Mucosa of descending colon (tissue), 3 donors: ENCODE measurements around the gene PTH1R. TPM values are rescaled to one million over a fixed set of nuclear protein-coding genes. Genes with fewer than 3 reads are reported as not detected.

Experiments used
- ATAC-seq: fragments of 200-7000 bp; cut with Tn5 transposase; one replicate; pipeline ENCODE4 v1.9.1; 2020; ENCODE audit warnings: mild to moderate bottlenecking, moderate library complexity
- DNase-seq, 3 donors: peaks; one replicate each; pipeline ENCODE4 v3.0.0-alpha.2; 2020
- H3K36me3 ChIP-seq: fragments of 200-600 bp; one replicate; pipeline ENCODE4 v1.8.0; 2021; ENCODE audit warnings: low read depth, mild to moderate bottlenecking
- H3K4me1 ChIP-seq: fragments of 200-600 bp; one replicate; pipeline ENCODE4 v1.8.0; 2021; ENCODE audit warnings: low read depth, mild to moderate bottlenecking
- H3K4me3 ChIP-seq: fragments of 200-600 bp; one replicate; pipeline ENCODE4 v1.8.0; 2021; ENCODE audit warnings: mild to moderate bottlenecking
- H3K9me3 ChIP-seq: fragments of 200-600 bp; one replicate; pipeline ENCODE4 v1.8.0; 2021; ENCODE audit warnings: mild to moderate bottlenecking
- intact Hi-C, 2 donors: fragments of 100-400 bp; cut with DNase I in 1 of 2; cut with micrococcal nuclease in 1 of 2; formaldehyde crosslinking; loops; one replicate each; pipeline versions ENCODE4 v1.11.0 to v1.11.1; 2022; cut with DNase I, micrococcal nuclease
- total RNA-seq, 3 donors: library from RNA; stranded (reverse); fragmentation: NEBNext Ultra II Directional in 2 of 3; extraction: Animal tissue kit (Norgen Biotek cat#: 25700) in 2 of 3; gene quantifications; one replicate each; pipeline versions ENCODE4 v1.2.1 to v1.2.4, GENCODE V29; 2021 to 2023
- TF ChIP-seq, protein P1 (sequence below): fragments of 200-600 bp; IDR thresholded peaks from one replicate; pipeline ENCODE4 v1.8.0; 2022; ENCODE audit warnings: antibody characterized with exemption, mild to moderate bottlenecking
- donor health status: DM: no; HTN: no; CAD: no; lungs with moderate emphysema.
- donor health status: DM: no; HTN: no; CAD: no.
- donor health status: DM: no; HTN: yes; CAD: no.

PTH1R gene
- total RNA-seq, 3 donors from 2014 or later = 0.87 to 4.6 (median 1.9) TPM

DNA sequence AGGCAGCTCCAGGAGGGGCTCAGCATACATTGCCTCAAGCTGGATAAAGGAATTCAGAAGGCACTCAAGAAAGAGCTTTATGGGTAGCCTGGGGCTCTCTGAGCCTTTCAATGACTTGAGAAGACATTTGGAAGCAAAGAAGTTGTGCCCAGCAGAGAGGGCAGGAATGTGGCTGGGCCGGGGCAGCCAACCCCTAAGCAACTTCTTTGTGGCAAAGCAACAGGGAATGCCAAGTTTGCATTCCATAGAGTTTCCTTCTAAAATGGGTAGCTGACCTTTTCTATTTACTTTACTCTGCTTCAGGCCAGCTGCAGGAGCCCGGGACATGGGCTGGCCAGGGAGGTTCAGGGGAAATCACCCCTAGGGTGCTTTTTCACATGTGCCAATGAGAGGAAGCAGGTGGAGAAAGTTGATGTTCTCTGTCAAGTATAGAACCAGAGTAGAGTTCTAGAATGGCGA lies 53.5 kb downstream of the PTH1R start:
- ATAC-seq = no peak
- Histone ChIP-seq H3K9me3 (no peaks in the 10 kb centered on the region), H3K36me3 (no peaks in the 10 kb centered on the region), H3K4me1 (peaks cover 78% of the 10 kb centered on the region), H3K4me3 (no peak overlapping the region)
- intact Hi-C loops = no loop called here
- DNase-seq = peak in 2 of 3 donors; percentile 16 to 22
- TF ChIP-seq, protein P1, sequence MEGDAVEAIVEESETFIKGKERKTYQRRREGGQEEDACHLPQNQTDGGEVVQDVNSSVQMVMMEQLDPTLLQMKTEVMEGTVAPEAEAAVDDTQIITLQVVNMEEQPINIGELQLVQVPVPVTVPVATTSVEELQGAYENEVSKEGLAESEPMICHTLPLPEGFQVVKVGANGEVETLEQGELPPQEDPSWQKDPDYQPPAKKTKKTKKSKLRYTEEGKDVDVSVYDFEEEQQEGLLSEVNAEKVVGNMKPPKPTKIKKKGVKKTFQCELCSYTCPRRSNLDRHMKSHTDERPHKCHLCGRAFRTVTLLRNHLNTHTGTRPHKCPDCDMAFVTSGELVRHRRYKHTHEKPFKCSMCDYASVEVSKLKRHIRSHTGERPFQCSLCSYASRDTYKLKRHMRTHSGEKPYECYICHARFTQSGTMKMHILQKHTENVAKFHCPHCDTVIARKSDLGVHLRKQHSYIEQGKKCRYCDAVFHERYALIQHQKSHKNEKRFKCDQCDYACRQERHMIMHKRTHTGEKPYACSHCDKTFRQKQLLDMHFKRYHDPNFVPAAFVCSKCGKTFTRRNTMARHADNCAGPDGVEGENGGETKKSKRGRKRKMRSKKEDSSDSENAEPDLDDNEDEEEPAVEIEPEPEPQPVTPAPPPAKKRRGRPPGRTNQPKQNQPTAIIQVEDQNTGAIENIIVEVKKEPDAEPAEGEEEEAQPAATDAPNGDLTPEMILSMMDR = no peak

DNA sequence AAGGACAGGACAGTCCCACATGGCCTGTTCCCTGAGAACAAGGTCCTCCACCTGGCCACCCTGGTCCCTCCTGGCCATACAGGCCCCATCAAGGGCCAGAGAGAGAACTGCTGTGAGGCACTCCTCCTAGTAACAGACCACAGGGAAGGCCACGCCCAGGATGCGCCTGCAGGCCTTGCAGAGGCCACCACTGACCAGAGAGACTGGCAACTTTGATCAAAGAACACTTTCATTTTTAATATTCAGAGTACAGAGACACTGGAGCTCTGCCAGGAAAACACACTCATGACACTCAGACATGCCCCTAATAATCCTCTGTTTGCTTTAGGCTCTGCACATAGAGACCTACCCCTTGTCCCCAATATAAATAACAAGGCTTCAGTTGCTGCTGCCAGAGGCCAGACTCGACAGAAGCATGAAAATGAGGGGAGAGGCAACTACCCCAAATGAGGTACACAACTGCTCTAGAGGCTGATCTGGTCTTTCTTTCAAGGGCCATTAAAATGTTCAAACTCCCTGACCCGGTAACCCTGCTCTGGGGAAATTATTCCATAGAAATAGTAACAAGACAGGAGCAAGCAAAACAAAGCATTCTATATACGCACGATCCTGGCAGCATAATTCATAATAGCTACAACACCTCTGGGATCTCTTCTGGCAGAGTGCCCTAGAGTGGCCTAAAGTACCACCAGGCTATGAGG lies 54.3 kb downstream of the PTH1R start:
- H3K36me3 ChIP-seq = no peaks in the 10 kb centered on the region
- peak; percentile 42 for ATAC-seq
- no peaks in the 10 kb centered on the region for H3K9me3 ChIP-seq
- H3K4me3 ChIP-seq = no peak overlapping the region
- peaks cover 75% of the 10 kb centered on the region for H3K4me1 ChIP-seq
- intact Hi-C loops = no loop called here
- TF ChIP-seq, protein P1 = no peak
- DNase-seq = peak; percentile 72 to 88 (median 72)

DNA sequence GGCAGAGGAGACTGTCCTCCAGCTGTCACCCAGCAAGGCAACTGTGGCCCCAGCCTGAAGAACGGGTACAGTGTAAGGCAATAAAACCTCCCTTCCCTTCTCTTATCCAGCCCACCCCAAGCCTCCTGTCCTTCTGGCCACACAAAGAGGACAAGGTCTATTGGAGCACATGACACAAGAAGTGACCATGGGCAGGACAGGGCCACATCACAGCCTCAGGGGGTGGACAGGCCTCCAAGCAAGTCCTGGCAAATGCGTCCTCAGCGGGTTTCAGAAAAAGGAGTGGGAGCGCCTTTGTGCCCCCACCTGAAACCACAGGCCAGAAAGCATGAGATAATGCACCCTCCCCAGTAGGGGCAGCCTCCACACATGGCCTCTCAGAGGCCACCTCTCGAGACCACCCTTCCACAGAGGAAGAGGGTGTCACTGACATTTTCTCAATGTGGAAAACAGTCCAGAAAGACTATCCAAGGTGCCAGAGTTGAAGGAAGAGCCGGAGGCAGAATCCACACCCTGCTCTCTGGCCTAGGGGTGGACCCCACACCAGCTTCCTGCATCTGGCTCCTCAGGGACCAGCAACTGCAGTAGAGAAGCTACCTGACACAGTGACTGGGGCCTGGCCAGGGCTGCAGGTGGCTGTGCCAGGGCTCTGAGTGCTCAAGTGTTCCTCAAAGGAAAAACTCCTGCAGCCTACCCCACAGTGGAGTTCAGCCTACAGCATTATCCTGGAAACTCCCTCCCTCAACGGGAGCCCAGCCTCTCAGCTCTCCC lies 55.1 kb downstream of the PTH1R start:
- peak; percentile 38 for ATAC-seq
- Histone ChIP-seq H3K36me3 (no peaks in the 10 kb centered on the region), H3K4me3 (no peak overlapping the region)

DNA sequence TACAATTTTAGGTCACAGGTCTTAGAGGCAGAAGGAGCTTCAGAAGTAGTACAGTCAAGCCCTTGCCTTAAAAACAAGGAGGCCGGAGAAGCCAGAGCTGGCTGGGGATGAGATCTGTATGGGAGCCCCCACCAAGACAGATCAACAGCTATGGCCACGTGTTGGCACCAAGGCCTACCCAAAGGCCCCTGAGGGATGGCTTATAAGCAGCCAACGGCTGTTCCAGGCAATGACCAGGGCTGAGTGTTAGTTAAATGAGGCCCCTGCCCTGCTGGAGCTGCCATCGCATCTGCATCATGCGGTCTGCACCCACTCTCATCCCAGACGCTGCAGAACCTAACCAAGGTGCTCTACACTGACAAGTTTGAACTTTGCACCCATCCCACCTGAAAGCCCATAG lies 55.7 kb downstream of the PTH1R start:
- peaks cover 61% of the 10 kb centered on the region for H3K4me1 ChIP-seq
- no peak overlapping the region for H3K4me3 ChIP-seq
- no peaks in the 10 kb centered on the region for H3K36me3 ChIP-seq
- intact Hi-C loops = no loop called here
- DNase-seq (peak in 1 of 3 donors; percentile 18), ATAC-seq (no peak)
- H3K9me3 ChIP-seq = no peaks in the 10 kb centered on the region
- TF ChIP-seq, protein P1 = no peak

More for the DNA sequence above, 55.1 kb downstream of the PTH1R start:
- Histone ChIP-seq H3K9me3 (no peaks in the 10 kb centered on the region), H3K4me1 (peaks cover 67% of the 10 kb centered on the region)
- DNase-seq = peak in 1 of 3 donors; percentile 48
- TF ChIP-seq, protein P1 = no peak
- intact Hi-C loops = no loop called here

DNA sequence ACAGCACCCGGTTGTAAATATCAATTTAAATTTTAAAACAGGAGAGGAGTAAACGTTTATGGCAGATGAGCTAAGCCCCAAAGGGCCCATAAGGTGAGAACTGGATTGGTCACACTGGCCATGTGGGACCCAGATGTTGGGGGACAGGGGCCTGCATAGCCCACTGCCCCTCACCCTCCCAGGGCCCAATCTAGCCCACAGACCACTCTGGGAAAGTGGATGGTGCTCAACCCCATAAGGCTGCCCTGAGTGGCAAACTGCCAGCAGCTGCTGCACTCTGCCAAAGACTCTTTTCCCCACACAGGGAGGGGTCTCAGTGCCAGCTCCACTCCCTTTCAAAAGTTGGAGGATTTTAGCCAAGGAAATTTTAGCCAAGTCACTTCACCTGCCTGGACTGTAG lies 56.6 kb downstream of the PTH1R start:
- ATAC-seq = no peak
- Histone ChIP-seq H3K4me3 (no peak overlapping the region), H3K4me1 (peaks cover 52% of the 10 kb centered on the region), H3K36me3 (no peaks in the 10 kb centered on the region), H3K9me3 (no peaks in the 10 kb centered on the region)
- intact Hi-C loops = no loop called here
- peak in 1 of 3 donors; percentile 41 for DNase-seq
- TF ChIP-seq, protein P1 = no peak
